SU-DHL-6 (cell line): Measurements from ENCODE around the gene COPS3.

Source experiments
- EZH2phosphoT487 ChIP-seq: fragments of 200-600 bp; sonication (generic), shearing (Covaris generic); conservative IDR thresholded peaks from 2 replicates; pipeline ENCODE4 v1.6.1; 2018; ENCODE audit warnings: mild to moderate bottlenecking, antibody characterized with exemption, low read length, moderate library complexity, mixed read lengths
- TF ChIP-seq, protein P1 (sequence below): fragments of 200-600 bp; sonication (generic); IDR thresholded peaks from one replicate; pipeline ENCODE4 v1.5.1; 2017; ENCODE audit warnings: antibody characterized with exemption, mild to moderate bottlenecking, low read length, moderate library complexity; ENCODE audit not compliant: insufficient read depth, poor library complexity, severe bottlenecking

DNA sequence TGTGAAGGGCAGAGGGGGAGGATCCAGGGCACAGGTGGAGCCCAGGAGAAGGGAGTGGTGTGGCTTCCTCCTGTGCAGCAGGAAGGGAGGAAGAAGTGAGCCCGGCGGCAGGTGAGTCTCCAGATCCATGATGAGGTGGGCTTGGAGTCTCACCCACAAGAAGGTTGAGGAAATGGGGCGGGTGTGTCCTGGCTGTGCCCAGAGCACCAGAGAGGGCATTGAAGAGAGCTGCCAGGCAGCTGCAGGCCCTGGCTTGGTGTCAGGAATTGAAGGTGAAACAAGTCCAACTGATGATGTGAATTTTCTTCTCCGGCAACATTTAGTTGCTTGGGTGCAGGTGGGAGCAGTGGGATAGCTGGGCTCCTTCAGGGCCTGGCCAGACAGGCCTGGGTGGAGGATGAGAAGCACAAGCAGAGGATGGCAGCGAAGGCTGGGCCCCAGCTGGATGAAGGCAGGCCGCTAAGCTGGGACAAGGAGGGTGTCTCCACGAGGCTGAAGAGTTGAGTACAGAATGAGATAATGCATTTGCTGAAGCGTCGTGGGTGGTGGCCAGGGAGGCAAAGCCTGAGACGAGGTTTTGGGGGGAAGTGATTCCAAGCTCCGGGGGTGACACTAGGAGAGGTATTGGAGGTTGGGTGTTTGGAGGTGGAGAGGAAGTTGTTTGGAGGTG is 40.4 kb upstream of the COPS3 start:
- TF ChIP-seq, protein P1, sequence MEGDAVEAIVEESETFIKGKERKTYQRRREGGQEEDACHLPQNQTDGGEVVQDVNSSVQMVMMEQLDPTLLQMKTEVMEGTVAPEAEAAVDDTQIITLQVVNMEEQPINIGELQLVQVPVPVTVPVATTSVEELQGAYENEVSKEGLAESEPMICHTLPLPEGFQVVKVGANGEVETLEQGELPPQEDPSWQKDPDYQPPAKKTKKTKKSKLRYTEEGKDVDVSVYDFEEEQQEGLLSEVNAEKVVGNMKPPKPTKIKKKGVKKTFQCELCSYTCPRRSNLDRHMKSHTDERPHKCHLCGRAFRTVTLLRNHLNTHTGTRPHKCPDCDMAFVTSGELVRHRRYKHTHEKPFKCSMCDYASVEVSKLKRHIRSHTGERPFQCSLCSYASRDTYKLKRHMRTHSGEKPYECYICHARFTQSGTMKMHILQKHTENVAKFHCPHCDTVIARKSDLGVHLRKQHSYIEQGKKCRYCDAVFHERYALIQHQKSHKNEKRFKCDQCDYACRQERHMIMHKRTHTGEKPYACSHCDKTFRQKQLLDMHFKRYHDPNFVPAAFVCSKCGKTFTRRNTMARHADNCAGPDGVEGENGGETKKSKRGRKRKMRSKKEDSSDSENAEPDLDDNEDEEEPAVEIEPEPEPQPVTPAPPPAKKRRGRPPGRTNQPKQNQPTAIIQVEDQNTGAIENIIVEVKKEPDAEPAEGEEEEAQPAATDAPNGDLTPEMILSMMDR, result no peak
- no peak for TF ChIP-seq EZH2phosphoT487
